ENCODE results near the gene FLT3LG. TPM values are rescaled to one million over a fixed set of nuclear protein-coding genes. Genes with fewer than 3 reads are reported as not detected.

The FLT3LG gene
- total and polyA plus RNA-seq, 9 of the 15 experiments (the other 6 are each of a cell fraction or from before 2014, with no cell fraction given) = 0.31 to 6.4 (median 1.1) TPM

DNA sequence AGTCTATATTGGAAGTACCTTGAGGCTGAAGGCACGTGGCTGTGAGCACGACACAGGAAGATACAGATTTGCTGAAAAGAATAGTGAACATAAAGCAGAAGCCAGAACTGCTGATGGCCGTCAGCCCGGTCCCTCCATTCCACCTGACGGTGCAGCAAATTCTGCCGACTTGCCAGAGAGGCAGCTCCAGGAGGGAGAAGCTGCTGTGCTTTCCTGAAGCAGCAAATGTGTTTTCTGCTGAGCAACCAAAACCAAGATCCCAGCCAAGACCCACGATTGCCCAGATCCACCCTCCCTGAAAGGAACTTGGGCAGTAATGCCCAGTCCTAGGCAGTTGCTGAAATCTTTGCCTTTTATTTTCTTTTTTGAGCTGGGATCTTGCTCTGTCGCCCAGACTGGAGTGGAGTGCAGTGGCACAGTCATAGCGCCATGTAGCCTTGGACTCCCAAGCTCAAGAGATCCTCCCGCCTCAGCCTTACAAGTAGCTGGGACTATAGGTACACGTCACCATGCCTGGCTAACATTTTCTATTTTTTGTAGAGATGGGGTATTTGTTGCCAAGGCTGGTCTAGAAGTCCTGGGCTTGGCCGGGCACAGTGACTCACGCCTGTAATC is 46.8 kb downstream of the FLT3LG start (continued):
- TF ChIP-seq, protein P1, sequence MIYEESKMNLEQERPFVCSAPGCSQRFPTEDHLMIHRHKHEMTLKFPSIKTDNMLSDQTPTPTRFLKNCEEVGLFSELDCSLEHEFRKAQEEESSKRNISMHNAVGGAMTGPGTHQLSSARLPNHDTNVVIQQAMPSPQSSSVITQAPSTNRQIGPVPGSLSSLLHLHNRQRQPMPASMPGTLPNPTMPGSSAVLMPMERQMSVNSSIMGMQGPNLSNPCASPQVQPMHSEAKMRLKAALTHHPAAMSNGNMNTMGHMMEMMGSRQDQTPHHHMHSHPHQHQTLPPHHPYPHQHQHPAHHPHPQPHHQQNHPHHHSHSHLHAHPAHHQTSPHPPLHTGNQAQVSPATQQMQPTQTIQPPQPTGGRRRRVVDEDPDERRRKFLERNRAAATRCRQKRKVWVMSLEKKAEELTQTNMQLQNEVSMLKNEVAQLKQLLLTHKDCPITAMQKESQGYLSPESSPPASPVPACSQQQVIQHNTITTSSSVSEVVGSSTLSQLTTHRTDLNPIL (CRISPR knock-in tag; IDR thresholded peaks at IDR 0.05) = no peak
- TF ChIP-seq, protein P2, sequence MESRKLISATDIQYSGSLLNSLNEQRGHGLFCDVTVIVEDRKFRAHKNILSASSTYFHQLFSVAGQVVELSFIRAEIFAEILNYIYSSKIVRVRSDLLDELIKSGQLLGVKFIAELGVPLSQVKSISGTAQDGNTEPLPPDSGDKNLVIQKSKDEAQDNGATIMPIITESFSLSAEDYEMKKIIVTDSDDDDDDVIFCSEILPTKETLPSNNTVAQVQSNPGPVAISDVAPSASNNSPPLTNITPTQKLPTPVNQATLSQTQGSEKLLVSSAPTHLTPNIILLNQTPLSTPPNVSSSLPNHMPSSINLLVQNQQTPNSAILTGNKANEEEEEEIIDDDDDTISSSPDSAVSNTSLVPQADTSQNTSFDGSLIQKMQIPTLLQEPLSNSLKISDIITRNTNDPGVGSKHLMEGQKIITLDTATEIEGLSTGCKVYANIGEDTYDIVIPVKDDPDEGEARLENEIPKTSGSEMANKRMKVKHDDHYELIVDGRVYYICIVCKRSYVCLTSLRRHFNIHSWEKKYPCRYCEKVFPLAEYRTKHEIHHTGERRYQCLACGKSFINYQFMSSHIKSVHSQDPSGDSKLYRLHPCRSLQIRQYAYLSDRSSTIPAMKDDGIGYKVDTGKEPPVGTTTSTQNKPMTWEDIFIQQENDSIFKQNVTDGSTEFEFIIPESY (CRISPR knock-in tag; IDR thresholded peaks at IDR 0.05) = peak; percentile 90
- no peak for TF ChIP-seq ZBED1 (IDR thresholded peaks at IDR 0.05)
- TF ChIP-seq SUPT5H (IDR thresholded peaks at IDR 0.05) = no peak

DNA sequence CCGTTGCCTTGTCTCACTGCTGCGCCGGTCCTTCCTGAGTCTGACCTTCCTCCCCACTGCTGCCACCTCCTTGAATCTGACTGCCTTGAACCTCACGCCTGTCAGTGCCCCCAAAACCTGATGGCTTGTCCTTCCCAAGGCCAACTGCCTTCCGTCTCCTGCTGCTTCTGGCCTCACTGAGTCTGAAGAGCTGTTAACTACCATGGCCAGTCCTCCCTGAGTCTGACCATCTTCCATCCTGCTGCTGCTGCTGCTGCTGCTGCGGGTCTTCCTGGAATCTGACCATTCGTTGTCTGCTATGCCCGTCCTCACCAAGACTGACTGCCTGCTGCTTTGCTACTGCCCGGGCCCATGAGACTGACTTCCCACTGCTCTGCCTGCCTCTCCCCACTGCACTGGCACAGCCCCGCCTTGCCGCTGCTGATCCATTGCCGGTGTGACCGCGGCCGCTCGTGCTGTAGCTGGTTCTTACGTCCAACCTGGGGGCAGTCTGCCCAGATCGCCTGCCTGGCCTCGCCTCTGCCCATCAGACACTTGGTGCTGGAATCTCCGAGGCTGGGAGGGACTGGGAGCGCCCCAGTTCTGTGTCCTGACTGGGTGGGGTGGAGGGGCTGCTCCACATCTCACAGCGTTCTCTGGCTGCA is 50.9 kb downstream of the FLT3LG start:
- CTCF ChIA-PET (ENCODE audit: low intra/inter-chr PET ratio) = no interaction called here
- Histone ChIP-seq H3K4me1 (replicated peaks in 1 of 2; ENCODE audit: control insufficient read depth in 2 of 2, insufficient read depth in 2 of 2, low read length in 2 of 2) (peaks cover 6 to 32% of the 10 kb centered on the region in 2 experiments; a peak in 4 of 5 replicates), H2AFZ (ENCODE audit: low read depth, low read length) (peak overlapping the region; percentile 71), H3K36me3 (ENCODE audit: control insufficient read depth, insufficient read depth, low read length) (no peaks in the 10 kb centered on the region), H3K9me3 (replicated peaks; ENCODE audit: control insufficient read depth, insufficient read depth, low read depth, low read length) (no peaks in the 10 kb centered on the region), H3K9me1 (ENCODE audit: control insufficient read depth, insufficient read depth, low read length) (no peaks in the 10 kb centered on the region), H3K4me2 (ENCODE audit: insufficient read depth, low read length) (peak overlapping the region; percentile 26), H3K27me3 (ENCODE audit: control insufficient read depth in 2 of 2, insufficient read depth in 2 of 2, low read length in 2 of 2) (no peaks in the 10 kb centered on the region), H3K79me2 (ENCODE audit: control insufficient read depth, insufficient read depth, low read length) (no peaks in the 10 kb centered on the region), H3K4me3 (no peak overlapping the region), H4K20me1 (replicated peaks; ENCODE audit: control insufficient read depth, insufficient read depth, low read length) (no peaks in the 10 kb centered on the region), H3K27ac (ENCODE audit: extremely low read depth, low read depth, low read length) (no peak overlapping the region), H3K9ac (ENCODE audit: insufficient read depth in 1 of 2, low read depth in 2 of 2, low read length in 2 of 2) (peak overlapping the region in 1 of 2 experiments; percentile 74; a peak in 3 of 4 replicates)
- TF ChIP-seq FOXJ3 (CRISPR knock-in tag; IDR thresholded peaks at IDR 0.05) (no peak), XRCC4 (IDR thresholded peaks at IDR 0.05; ENCODE audit: extremely low read depth, insufficient read depth, insufficient read length) (no peak), SETDB1 (IDR thresholded peaks at IDR 0.05; ENCODE audit: low read length) (no peak), SMARCA5 (IDR thresholded peaks at IDR 0.05) (peak; percentile 62; the same call in 1 of the 2 replicates), DNMT1 (IDR thresholded peaks at IDR 0.05) (no peak), ZNF3 (CRISPR knock-in tag; IDR thresholded peaks at IDR 0.05) (no peak), KDM1A (IDR thresholded peaks at IDR 0.05) (peak in 1 of 2 experiments; percentile 57; a peak in 1 of 4 replicates), SPI1 (IDR thresholded peaks at IDR 0.05; ENCODE audit: borderline replicate concordance, low read depth, low read length) (no peak), BCOR (IDR thresholded peaks at IDR 0.05) (peak; percentile 92)
- in situ Hi-C loops (cut with MboI) (no loop called here), intact Hi-C loops (cut with micrococcal nuclease) (no loop called here)
- peak in 1 of 4 experiments; percentile 6 for DNase-seq (ENCODE audit: extremely low read depth in 1 of 4, low spot score in 3 of 4)
- no TSS peak for BruUV-seq (replicated peaks)
- POLR2A ChIA-PET = interaction anchor here (0.6 to 1.1 kb wide), 3 partner anchors 9 to 336 kb away, joined by 3 read pairs; no protein-coding TSS in a partner anchor
- no peak for ATAC-seq
- no peak for FAIRE-seq
- 44% methylated on average over 22 of the region's 22 CpGs for WGBS (ENCODE audit: insufficient coverage, low coverage, missing lambda C conversion rate)
